Spleen (tissue), 7 donors: ENCODE data around the gene RHOT2.

ENCODE experiments used
- POLR2A ChIP-seq, 3 donors: fragments of 450-650 bp; IDR thresholded peaks; one replicate each; pipeline ENCODE4 v1.5.1; 2017; ENCODE audit warnings: antibody characterized with exemption in 3 of 3, mild to moderate bottlenecking in 1 of 3
- TF ChIP-seq, protein P1 (sequence below), 11 experiments: fragments of 200-600 bp in 7 of 11; fragments of 450-650 bp in 4 of 11; sonication (generic) in 4 of 11; IDR thresholded peaks in 8 of 11; conservative IDR thresholded peaks in 3 of 11; 1 replicate in 7 of 11; 2 replicates in 4 of 11; pipeline versions ENCODE4 v1.4.0 to v1.8.0; 2016 to 2021; ENCODE audit warnings: antibody characterized with exemption in 11 of 11, inconsistent platforms in 4 of 11, mild to moderate bottlenecking in 1 of 11
- donor health status: DM: no; HTN: no; CAD: no; lungs with moderate emphysema.
- donor health status: DM: no; HTN: no; CAD: no.
- donor health status: DM: no; HTN: no; CAD: no.

DNA sequence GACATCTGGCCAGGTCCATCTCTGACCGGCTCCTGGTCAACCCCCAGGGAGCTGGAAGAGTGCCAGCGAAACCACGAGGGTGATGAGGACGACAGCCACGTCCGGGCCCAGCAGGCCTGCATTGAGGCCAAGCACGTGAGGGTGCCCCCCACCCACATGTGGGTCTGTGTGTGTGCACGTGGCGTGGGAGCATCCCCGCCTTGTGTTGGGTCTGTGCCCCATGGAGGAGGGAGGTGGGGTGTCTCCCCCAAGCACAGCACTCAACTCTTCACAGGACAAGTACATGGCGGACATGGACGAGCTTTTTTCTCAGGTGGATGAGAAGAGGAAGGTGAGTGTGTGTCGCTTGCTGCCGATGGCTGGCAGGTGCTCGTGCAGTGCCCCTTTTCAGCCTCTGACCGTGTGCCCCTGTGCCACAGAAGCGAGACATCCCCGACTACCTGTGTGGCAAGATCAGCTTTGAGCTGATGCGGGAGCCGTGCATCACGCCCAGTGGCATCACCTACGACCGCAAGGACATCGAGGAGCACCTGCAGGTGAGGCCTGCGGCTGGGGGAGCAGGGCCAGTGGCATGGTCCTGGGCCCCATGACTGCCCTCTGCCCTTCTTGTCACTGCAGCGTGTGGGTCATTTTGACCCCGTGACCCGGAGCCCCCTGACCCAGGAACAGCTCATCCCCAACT is 14.0 kb downstream of the RHOT2 start:
- TF ChIP-seq POLR2A (IDR thresholded peaks at IDR 0.05): no peak
- TF ChIP-seq, protein P1, sequence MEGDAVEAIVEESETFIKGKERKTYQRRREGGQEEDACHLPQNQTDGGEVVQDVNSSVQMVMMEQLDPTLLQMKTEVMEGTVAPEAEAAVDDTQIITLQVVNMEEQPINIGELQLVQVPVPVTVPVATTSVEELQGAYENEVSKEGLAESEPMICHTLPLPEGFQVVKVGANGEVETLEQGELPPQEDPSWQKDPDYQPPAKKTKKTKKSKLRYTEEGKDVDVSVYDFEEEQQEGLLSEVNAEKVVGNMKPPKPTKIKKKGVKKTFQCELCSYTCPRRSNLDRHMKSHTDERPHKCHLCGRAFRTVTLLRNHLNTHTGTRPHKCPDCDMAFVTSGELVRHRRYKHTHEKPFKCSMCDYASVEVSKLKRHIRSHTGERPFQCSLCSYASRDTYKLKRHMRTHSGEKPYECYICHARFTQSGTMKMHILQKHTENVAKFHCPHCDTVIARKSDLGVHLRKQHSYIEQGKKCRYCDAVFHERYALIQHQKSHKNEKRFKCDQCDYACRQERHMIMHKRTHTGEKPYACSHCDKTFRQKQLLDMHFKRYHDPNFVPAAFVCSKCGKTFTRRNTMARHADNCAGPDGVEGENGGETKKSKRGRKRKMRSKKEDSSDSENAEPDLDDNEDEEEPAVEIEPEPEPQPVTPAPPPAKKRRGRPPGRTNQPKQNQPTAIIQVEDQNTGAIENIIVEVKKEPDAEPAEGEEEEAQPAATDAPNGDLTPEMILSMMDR (IDR thresholded peaks at IDR 0.05 in 8 of 11, conservative IDR thresholded peaks at IDR 0.05 in 3 of 11): no peak
